ENCODE measurements around the gene ZNF783.

DNA sequence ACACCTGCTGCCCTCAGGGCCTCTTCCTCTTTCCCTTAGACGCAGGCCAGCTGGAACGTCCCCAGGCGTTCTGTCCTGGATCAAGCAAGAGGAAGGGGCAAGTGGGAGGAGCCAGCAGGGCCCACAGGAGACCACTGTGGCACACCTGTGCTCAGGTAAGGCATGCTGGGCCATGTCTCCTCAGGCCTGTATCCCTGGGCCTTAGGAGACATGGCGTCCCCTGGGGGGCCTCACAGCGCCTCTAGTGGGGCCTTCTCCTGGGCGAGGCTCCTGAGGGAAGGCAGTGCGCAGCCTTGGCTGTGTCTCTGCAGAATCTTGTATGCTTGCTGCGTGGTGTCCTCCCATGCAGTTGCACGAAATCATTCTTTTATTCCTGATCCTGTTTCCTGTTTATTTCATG lies 31.3 kb downstream of the ZNF783 start:
- TF ChIP-seq, protein P1, sequence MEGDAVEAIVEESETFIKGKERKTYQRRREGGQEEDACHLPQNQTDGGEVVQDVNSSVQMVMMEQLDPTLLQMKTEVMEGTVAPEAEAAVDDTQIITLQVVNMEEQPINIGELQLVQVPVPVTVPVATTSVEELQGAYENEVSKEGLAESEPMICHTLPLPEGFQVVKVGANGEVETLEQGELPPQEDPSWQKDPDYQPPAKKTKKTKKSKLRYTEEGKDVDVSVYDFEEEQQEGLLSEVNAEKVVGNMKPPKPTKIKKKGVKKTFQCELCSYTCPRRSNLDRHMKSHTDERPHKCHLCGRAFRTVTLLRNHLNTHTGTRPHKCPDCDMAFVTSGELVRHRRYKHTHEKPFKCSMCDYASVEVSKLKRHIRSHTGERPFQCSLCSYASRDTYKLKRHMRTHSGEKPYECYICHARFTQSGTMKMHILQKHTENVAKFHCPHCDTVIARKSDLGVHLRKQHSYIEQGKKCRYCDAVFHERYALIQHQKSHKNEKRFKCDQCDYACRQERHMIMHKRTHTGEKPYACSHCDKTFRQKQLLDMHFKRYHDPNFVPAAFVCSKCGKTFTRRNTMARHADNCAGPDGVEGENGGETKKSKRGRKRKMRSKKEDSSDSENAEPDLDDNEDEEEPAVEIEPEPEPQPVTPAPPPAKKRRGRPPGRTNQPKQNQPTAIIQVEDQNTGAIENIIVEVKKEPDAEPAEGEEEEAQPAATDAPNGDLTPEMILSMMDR (IDR thresholded peaks at IDR 0.05; ENCODE audit: poor library complexity): no peak
- TF ChIP-seq EZH2 (IDR thresholded peaks at IDR 0.05; ENCODE audit: borderline replicate concordance) (no peak), EZH2phosphoT487 (IDR thresholded peaks at IDR 0.05; ENCODE audit: low read depth, severe bottlenecking, unreplicated experiment) (no peak)

All from hepatocyte (in vitro differentiated cells).